HFF-Myc (cell line): ENCODE data around the gene ECSIT.

ENCODE experiments used
- DNase-seq: peaks from one replicate; pipeline ENCODE4 v3.0.0-alpha.2; 2011; ENCODE audit warnings: low read depth; ENCODE audit errors: extremely low read depth
- H3K4me3 ChIP-seq: replicated peaks from 2 replicates; pipeline ENCODE4 v1.5.1; 2011; ENCODE audit warnings: low read depth, mild to moderate bottlenecking, control low read depth, low read length
- TF ChIP-seq, protein P1 (sequence below): IDR thresholded peaks from 2 replicates; pipeline ENCODE4 v1.5.1; 2012; ENCODE audit warnings: mild to moderate bottlenecking, low read depth, low read length, control low read depth; ENCODE audit errors: missing control alignments

ECSIT gene

GRCh38 chr19:11499220-11499726, 29.7 kb downstream of the ECSIT start:
- TF ChIP-seq, protein P1, sequence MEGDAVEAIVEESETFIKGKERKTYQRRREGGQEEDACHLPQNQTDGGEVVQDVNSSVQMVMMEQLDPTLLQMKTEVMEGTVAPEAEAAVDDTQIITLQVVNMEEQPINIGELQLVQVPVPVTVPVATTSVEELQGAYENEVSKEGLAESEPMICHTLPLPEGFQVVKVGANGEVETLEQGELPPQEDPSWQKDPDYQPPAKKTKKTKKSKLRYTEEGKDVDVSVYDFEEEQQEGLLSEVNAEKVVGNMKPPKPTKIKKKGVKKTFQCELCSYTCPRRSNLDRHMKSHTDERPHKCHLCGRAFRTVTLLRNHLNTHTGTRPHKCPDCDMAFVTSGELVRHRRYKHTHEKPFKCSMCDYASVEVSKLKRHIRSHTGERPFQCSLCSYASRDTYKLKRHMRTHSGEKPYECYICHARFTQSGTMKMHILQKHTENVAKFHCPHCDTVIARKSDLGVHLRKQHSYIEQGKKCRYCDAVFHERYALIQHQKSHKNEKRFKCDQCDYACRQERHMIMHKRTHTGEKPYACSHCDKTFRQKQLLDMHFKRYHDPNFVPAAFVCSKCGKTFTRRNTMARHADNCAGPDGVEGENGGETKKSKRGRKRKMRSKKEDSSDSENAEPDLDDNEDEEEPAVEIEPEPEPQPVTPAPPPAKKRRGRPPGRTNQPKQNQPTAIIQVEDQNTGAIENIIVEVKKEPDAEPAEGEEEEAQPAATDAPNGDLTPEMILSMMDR = no peak
- no peak for DNase-seq

GRCh38 chr19:11496391-11497163, 32.4 kb downstream of the ECSIT start:
- TF ChIP-seq, protein P1 = peak; percentile 91
- peak; percentile 65 for DNase-seq
- H3K4me3 ChIP-seq = no peak overlapping the region

More at GRCh38 chr19:11499220-11499726, 29.7 kb downstream of the ECSIT start:
- H3K4me3 ChIP-seq = no peak overlapping the region

- DNase-seq = no peak
- TF ChIP-seq, protein P1 = no peak
- H3K4me3 ChIP-seq = no peak overlapping the region
Measured at GRCh38 chr19:11495885-11496284, 33.0 kb downstream of the ECSIT start.

DNA sequence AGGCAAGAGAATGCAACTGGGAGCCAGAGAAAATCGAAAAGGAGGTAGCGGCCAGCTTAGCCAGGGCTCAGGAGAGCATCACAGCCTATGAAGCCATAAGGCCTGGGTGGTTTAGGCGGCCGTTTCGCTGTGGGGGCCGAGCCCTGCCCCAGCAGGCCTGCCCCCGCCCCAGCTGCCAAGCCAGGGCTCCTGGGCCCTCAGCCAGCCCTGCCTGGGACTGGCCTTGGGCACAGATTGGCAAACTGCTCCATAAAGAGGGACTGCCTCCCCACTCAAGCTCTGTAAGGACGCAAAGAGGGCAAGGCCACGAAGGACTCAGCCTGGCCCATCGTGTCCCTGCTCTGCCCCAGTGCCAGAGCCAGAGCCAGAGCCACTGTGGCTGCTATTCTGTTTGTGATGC, 33.5 kb downstream of the ECSIT start:
- no peak for DNase-seq
- H3K4me3 ChIP-seq = no peak overlapping the region
- TF ChIP-seq, protein P1 = no peak

DNA sequence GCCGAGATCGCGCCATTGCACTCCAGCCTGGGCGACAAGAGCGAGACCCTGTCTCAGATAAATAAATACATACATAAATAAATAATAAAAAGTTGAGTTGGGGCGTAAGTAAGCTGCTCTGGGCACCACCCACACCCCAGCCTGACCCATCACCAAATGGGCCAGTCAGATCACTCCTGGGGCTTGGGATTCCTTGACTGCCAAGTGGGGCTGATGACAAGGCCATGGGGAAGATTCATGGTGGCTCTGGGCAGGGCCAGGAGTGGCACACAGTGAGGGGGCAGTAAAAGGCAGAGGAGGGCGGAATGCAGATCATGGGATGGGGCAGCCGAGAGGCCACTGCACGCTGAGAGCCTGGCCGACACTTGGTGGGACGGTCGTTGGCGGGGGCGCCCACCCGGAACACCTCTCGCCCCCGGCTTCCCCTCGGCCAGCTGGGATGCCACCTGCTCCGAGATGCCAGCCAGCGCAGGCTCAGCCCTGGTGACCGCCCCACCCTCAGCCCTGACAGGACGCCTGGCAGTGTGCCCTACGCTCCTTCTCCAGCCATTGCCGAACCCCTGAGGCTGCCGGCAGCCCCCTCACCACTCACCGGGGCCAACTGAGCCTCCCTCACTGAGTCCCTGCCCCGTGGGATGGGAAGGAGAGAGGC, 34.2 kb downstream of the ECSIT start:
- DNase-seq = no peak
- TF ChIP-seq, protein P1 = no peak
- no peak overlapping the region for H3K4me3 ChIP-seq

GRCh38 chr19:11489378-11489777, 39.6 kb downstream of the ECSIT start:
- TF ChIP-seq, protein P1 = no peak
- DNase-seq = no peak
- H3K4me3 ChIP-seq = no peak overlapping the region
